Uterus (tissue), 2 donors: Measurements from ENCODE around the gene TESK2.

Experiments
- CTCF ChIP-seq, 4 experiments: fragments of 200-600 bp in 2 of 4; fragments of 450-650 bp in 2 of 4; sonication (generic) in 2 of 4; IDR thresholded peaks; one replicate each; pipeline ENCODE4 v1.5.1; 2016 to 2019; ENCODE audit warnings: antibody characterized with exemption in 4 of 4, mild to moderate bottlenecking in 2 of 4, moderate library complexity in 1 of 4
- POLR2A ChIP-seq, 2 donors: fragments of 450-650 bp; IDR thresholded peaks; one replicate each; pipeline ENCODE4 v1.6.1; 2016; ENCODE audit warnings: antibody characterized with exemption in 2 of 2, mild to moderate bottlenecking in 1 of 2, moderate library complexity in 1 of 2

DNA sequence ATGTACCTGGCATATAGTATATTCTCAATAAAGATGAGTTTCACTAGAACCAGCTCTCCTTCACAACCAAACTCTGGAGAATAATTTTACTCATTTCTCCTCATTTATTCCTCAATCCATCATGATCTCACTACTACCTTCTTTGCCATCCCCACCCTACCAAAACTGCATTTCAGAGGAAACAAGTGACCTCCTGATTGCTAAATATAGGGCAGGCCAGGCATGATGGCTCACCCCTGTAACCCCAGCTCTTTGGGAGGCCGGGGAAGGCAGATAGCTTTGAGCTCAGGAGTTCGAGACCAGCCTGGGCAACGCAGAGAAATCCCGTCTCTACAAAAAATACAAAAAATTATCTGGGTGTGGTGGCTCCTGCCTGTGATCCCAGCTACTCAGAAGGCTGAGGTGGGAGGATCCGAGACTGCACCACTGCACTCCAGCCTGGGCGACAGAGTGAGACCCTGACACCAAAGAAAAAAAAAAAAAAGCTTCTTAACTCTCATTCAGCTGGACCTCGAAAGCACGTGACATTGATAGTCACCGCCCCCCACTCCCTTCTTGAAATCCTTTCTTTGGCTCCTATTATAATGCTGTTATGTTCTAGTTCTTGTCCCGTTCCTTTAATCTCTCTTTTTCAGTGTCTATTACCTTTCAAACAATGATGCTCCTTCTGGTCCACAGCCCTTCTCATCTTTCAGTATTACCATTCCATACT lies 2.1 kb downstream of the TESK2 start:
- TF ChIP-seq CTCF (IDR thresholded peaks at IDR 0.05), result no peak
- TF ChIP-seq POLR2A (IDR thresholded peaks at IDR 0.05), result no peak
